ENCODE results near the gene SPINT4. TPM values are rescaled to one million over a fixed set of nuclear protein-coding genes. Genes with fewer than 3 reads are reported as not detected.
"Not testable (repeated sequence)": the region's sequence is repeated elsewhere in the genome, so short reads cannot be mapped to it uniquely, and the experiment has no call there.

Gene SPINT4
- total RNA-seq, 2 experiments from 2014 or later, result not detected

DNA sequence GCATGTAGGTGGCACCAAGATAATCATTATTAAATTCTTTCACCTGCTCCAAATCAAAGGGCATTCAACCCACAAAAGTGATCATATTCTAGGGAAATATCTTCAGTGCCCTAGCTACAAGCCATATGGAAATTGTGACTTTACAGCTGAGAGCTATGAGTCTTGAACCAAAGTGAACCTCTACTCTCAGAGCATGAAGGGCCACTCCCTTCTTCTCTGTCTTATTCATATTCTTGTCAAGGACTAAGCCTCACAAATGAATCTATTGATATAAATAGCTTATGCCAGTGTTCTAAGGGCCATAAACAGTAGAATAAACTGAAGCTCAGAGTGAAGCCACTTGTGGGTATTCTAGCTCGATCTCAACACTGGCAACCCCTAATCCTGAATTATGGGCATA lies 29.6 kb downstream of the SPINT4 start:
- Histone ChIP-seq H3K4me3 (ENCODE audit: low read depth, low read length, poor library complexity, severe bottlenecking) (no peak overlapping the region), H3K4me1 (ENCODE audit: insufficient read depth, low read length, poor library complexity, severe bottlenecking) (no peaks in the 10 kb centered on the region), H3K9me2 (ENCODE audit: insufficient read depth, low read length) (no peaks in the 10 kb centered on the region), H4K20me1 (ENCODE audit: insufficient read depth, low read length) (no peaks in the 10 kb centered on the region), H2AFZ (ENCODE audit: low read length) (no peak overlapping the region), H3K36me3 (ENCODE audit: insufficient read depth, low read length) (no peaks in the 10 kb centered on the region), H3K9me3 (ENCODE audit: low read length) (no peaks in the 10 kb centered on the region), H3K4me2 (ENCODE audit: low read length) (no peak overlapping the region), H3K27ac (ENCODE audit: low read depth, low read length, poor library complexity, severe bottlenecking) (no peak overlapping the region), H3K79me2 (ENCODE audit: insufficient read depth, low read depth, low read length) (no peaks in the 10 kb centered on the region)
- TF ChIP-seq, protein P1, sequence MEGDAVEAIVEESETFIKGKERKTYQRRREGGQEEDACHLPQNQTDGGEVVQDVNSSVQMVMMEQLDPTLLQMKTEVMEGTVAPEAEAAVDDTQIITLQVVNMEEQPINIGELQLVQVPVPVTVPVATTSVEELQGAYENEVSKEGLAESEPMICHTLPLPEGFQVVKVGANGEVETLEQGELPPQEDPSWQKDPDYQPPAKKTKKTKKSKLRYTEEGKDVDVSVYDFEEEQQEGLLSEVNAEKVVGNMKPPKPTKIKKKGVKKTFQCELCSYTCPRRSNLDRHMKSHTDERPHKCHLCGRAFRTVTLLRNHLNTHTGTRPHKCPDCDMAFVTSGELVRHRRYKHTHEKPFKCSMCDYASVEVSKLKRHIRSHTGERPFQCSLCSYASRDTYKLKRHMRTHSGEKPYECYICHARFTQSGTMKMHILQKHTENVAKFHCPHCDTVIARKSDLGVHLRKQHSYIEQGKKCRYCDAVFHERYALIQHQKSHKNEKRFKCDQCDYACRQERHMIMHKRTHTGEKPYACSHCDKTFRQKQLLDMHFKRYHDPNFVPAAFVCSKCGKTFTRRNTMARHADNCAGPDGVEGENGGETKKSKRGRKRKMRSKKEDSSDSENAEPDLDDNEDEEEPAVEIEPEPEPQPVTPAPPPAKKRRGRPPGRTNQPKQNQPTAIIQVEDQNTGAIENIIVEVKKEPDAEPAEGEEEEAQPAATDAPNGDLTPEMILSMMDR (conservative IDR thresholded peaks at IDR 0.05; ENCODE audit: low read length), result no peak
- TF ChIP-seq EZH2phosphoT487 (IDR thresholded peaks at IDR 0.05; ENCODE audit: borderline replicate concordance, low read depth, low read length), result no peak
- intact Hi-C loops (cut with micrococcal nuclease; ENCODE audit: unreplicated experiment), result no loop called here
- ChIA-PET POLR2A (interaction anchor here (0.6 kb wide), 1 partner anchor 50 kb away, joined by 3 read pairs; no protein-coding TSS in a partner anchor), CTCF (ENCODE audit: unreplicated experiment) (no interaction called here)
- no TSS peak for BruUV-seq (replicated peaks)
- DNase-seq (ENCODE audit: low spot score), result no peak

DNA sequence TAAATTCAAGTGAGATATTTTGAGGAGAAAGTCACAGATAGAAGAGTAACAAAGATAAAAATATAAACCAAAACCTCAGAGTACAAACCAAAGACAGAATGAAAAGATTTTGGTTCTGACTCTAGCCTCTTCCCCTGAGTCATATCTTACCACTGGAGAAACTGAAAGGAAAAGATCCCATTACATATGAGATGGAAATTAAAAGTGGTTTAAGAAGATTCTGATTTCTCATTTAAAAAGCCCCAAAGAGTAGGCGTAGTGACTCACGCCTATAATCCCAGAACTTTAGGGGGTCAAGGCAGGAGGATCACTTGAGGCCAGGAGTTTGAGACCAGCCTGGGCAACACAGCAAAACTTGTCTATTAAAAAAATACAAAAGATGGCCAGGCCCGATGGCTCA lies 30.6 kb downstream of the SPINT4 start:
- H4K20me1 ChIP-seq (ENCODE audit: insufficient read depth, low read length), result no peaks in the 10 kb centered on the region
- no peaks in the 10 kb centered on the region for H3K79me2 ChIP-seq (ENCODE audit: insufficient read depth, low read depth, low read length)
- H3K4me2 ChIP-seq (ENCODE audit: low read length), result no peak overlapping the region
- H3K4me3 ChIP-seq (ENCODE audit: low read depth, low read length, poor library complexity, severe bottlenecking), result no peak overlapping the region
- TF ChIP-seq, protein P1 (conservative IDR thresholded peaks at IDR 0.05; ENCODE audit: low read length), result no peak
- no peak for TF ChIP-seq EZH2phosphoT487 (IDR thresholded peaks at IDR 0.05; ENCODE audit: borderline replicate concordance, low read depth, low read length)
- no peak overlapping the region for H2AFZ ChIP-seq (ENCODE audit: low read length)
- H3K9me3 ChIP-seq (ENCODE audit: low read length), result no peaks in the 10 kb centered on the region
- ChIA-PET POLR2A (no interaction called here), CTCF (ENCODE audit: unreplicated experiment) (no interaction called here)
- intact Hi-C loops (cut with micrococcal nuclease; ENCODE audit: unreplicated experiment), result no loop called here
- BruUV-seq (replicated peaks), result no TSS peak
- no peaks in the 10 kb centered on the region for H3K36me3 ChIP-seq (ENCODE audit: insufficient read depth, low read length)
- H3K27ac ChIP-seq (ENCODE audit: low read depth, low read length, poor library complexity, severe bottlenecking), result no peak overlapping the region
- DNase-seq (ENCODE audit: low spot score), result no peak
- H3K9me2 ChIP-seq (ENCODE audit: insufficient read depth, low read length), result no peaks in the 10 kb centered on the region
- H3K4me1 ChIP-seq (ENCODE audit: insufficient read depth, low read length, poor library complexity, severe bottlenecking), result no peaks in the 10 kb centered on the region

DNA sequence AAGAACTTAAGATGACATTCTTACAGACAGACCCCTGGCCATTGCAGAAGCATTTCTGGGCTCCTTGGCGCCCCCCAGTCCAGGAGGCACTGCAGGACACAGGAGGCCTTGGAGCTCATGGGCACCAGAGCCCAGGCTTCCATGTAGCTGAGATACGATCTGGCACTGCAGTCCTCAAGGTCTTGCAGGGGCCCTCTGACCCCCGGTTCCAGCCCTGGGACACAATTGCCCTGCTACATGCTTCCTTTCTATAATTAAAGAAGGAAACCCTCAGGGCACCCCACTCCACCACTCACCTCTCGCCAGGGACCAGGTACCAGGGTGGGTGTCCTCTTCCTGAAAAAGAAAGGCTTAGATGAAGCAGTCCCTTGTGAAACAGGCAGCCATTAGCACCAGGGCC lies 35.9 kb downstream of the SPINT4 start:
- intact Hi-C loops (cut with micrococcal nuclease; ENCODE audit: unreplicated experiment), result no loop called here
- no peaks in the 10 kb centered on the region for H3K79me2 ChIP-seq (ENCODE audit: insufficient read depth, low read depth, low read length)
- H3K9me2 ChIP-seq (ENCODE audit: insufficient read depth, low read length), result no peaks in the 10 kb centered on the region
- H3K4me2 ChIP-seq (ENCODE audit: low read length), result no peak overlapping the region
- CTCF ChIA-PET (ENCODE audit: unreplicated experiment), result no interaction called here
- TF ChIP-seq, protein P1 (conservative IDR thresholded peaks at IDR 0.05; ENCODE audit: low read length), result no peak
- no peak for TF ChIP-seq EZH2phosphoT487 (IDR thresholded peaks at IDR 0.05; ENCODE audit: borderline replicate concordance, low read depth, low read length)
- H3K4me3 ChIP-seq (ENCODE audit: low read depth, low read length, poor library complexity, severe bottlenecking), result no peak overlapping the region
- H4K20me1 ChIP-seq (ENCODE audit: insufficient read depth, low read length), result no peaks in the 10 kb centered on the region
- no peaks in the 10 kb centered on the region for H3K4me1 ChIP-seq (ENCODE audit: insufficient read depth, low read length, poor library complexity, severe bottlenecking)
- DNase-seq (ENCODE audit: low spot score), result no peak
- H2AFZ ChIP-seq (ENCODE audit: low read length), result no peak overlapping the region
- H3K27ac ChIP-seq (ENCODE audit: low read depth, low read length, poor library complexity, severe bottlenecking), result no peak overlapping the region
- BruUV-seq (replicated peaks), result no TSS peak
- no peaks in the 10 kb centered on the region for H3K36me3 ChIP-seq (ENCODE audit: insufficient read depth, low read length)
- no peaks in the 10 kb centered on the region for H3K9me3 ChIP-seq (ENCODE audit: low read length)
- POLR2A ChIA-PET, result no interaction called here

DNA sequence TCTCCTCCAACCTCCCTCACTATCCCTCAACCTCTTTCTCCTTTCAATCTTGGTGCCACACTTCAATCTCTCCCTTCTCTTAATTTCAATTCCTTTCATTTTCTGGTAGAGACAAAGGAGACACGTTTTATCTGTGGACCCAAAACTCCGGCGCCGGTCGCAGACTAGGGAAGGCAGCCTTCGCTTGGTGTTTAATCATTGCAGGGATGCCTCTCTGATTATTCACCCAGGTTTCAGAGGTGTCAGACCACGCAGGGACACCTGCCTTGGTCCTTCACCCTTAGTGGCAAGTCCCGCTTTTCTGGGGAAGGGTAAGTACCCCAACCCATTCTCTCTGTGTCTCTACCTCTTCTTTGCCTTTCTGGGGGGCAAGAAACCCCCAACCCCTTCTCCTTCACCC lies 37.8 kb downstream of the SPINT4 start:
- H3K4me2 ChIP-seq (ENCODE audit: low read length); DNase-seq (ENCODE audit: low spot score); H3K4me3 ChIP-seq (ENCODE audit: low read depth, low read length, poor library complexity, severe bottlenecking); H3K79me2 ChIP-seq (ENCODE audit: insufficient read depth, low read depth, low read length); H3K4me1 ChIP-seq (ENCODE audit: insufficient read depth, low read length, poor library complexity, severe bottlenecking); POLR2A ChIA-PET; H3K27ac ChIP-seq (ENCODE audit: low read depth, low read length, poor library complexity, severe bottlenecking); H4K20me1 ChIP-seq (ENCODE audit: insufficient read depth, low read length); H3K36me3 ChIP-seq (ENCODE audit: insufficient read depth, low read length); H2AFZ ChIP-seq (ENCODE audit: low read length); CTCF ChIA-PET (ENCODE audit: unreplicated experiment); H3K9me3 ChIP-seq (ENCODE audit: low read length); H3K9me2 ChIP-seq (ENCODE audit: insufficient read depth, low read length); intact Hi-C loops (cut with micrococcal nuclease; ENCODE audit: unreplicated experiment); BruUV-seq (replicated peaks): not testable (repeated sequence)

DNA sequence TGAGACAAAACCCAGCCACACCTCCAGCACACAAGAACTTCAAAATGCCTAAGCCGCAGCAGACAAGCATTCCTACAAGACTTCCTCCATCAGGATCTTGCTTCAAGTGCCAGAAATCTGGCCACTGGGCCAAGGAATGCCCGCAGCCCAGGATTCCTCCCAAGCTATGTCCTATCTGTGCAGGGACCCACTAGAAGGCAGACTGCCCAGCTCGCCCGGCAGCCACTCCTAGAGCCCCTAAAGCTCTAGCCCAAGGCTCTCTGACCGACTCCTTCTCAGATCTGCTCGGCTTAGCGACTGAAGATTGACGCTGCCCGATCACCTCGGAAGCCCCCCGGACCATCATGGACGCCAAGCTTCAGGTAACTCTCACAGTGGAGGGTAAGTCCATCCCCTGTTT lies 39.8 kb downstream of the SPINT4 start:
- H2AFZ ChIP-seq (ENCODE audit: low read length); H3K79me2 ChIP-seq (ENCODE audit: insufficient read depth, low read depth, low read length); H3K36me3 ChIP-seq (ENCODE audit: insufficient read depth, low read length); H3K9me3 ChIP-seq (ENCODE audit: low read length); BruUV-seq (replicated peaks); H3K4me3 ChIP-seq (ENCODE audit: low read depth, low read length, poor library complexity, severe bottlenecking); H4K20me1 ChIP-seq (ENCODE audit: insufficient read depth, low read length); H3K4me1 ChIP-seq (ENCODE audit: insufficient read depth, low read length, poor library complexity, severe bottlenecking); H3K4me2 ChIP-seq (ENCODE audit: low read length); H3K27ac ChIP-seq (ENCODE audit: low read depth, low read length, poor library complexity, severe bottlenecking); H3K9me2 ChIP-seq (ENCODE audit: insufficient read depth, low read length); intact Hi-C loops (cut with micrococcal nuclease; ENCODE audit: unreplicated experiment); POLR2A ChIA-PET; CTCF ChIA-PET (ENCODE audit: unreplicated experiment); DNase-seq (ENCODE audit: low spot score): not testable (repeated sequence)

All from OCI-LY7 (cell line).